Rectal smooth muscle tissue (tissue), 1 donor: Measurements from ENCODE around the gene KRT40.

Experiments
- H3K27ac ChIP-seq: one replicate; pipeline ENCODE4 v1.7.0; 2013; ENCODE audit warnings: low read depth, low read length, inconsistent platforms
- H3K27me3 ChIP-seq: one replicate; pipeline ENCODE4 v1.7.0; 2013; ENCODE audit warnings: low read length; ENCODE audit not compliant: control insufficient read depth, insufficient read depth
- H3K36me3 ChIP-seq: one replicate; pipeline ENCODE4 v1.7.0; 2013; ENCODE audit warnings: low read length; ENCODE audit not compliant: control insufficient read depth, insufficient read depth
- H3K4me1 ChIP-seq: one replicate; pipeline ENCODE4 v1.7.0; 2013; ENCODE audit warnings: low read length; ENCODE audit not compliant: control insufficient read depth, insufficient read depth
- H3K4me3 ChIP-seq: one replicate; pipeline ENCODE4 v1.7.0; 2013; ENCODE audit warnings: low read length
- H3K9ac ChIP-seq: one replicate; pipeline ENCODE4 v1.7.0; 2013; ENCODE audit warnings: low read length

Gene KRT40

DNA sequence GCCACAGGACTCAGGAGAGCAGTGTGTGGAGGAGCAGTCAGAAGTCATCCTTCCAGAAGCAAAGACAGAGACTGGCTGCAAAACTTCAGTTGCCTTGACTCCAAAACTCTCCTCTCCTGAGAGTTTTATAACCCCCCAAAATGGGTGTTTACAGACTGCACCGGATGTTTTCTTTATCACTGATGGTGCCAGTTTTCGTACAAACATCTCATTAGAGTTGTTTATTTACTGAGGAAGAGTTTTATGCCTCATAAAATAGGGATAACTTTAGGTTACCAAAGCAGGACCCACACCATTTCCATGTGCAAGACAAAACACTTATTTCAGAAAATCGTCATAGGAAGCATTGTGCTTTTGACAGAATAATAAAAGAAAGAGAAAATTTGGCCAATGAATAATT lies at the start of gene KRT40:
TSS of gene KRT40 (minus strand) at position 101 of the 400 bp plus-strand sequence. CDS start at position 48, 53 bp downstream.
- H3K27ac ChIP-seq = no peak within 1 kb of the TSS
- H3K9ac ChIP-seq = no peak within 1 kb of the TSS
- no peaks in the 10 kb centered on the region for H3K36me3 ChIP-seq
- no peak within 1 kb of the TSS for H3K4me3 ChIP-seq
- H3K4me1 ChIP-seq = no peaks in the 10 kb centered on the region
- no peaks in the 10 kb centered on the region for H3K27me3 ChIP-seq

DNA sequence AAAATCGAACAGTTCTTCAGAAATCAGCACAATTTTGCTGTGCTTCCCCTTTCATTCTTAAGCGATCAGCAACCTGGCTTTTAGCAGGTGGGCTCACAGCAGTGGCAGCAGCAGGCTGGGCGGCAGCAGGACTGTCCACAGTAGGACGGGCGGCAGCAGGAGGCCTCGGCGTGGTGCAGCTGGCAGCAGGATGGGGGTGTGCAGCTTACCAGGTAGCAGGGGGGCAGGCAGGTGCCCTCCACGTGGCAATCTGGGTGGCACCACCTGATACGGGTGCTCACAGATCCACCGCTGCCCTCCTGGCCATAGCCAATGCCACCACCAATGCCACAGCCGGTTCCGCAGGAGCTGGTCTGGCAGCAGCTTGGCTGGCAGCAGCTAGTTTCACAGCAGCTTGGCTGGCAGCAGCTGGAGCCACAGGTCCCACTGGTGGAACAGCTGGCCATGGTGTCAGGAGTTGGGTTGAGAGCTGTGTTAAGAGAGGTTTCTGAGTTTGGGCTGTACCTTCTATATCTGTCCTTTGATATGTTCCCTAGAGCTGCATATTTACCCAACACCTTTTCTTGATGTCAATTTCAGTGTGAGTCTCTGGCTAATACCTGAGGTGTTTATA lies 45.6 kb upstream of the KRT40 start, which contains the start of gene KRTAP1-4:
TSS of gene KRTAP1-4 (minus strand) at position 563 of the 613 bp plus-strand sequence. CDS start at position 446, 117 bp downstream.
- no peaks in the 10 kb centered on the region for H3K27me3 ChIP-seq
- no peak within 1 kb of the TSS for H3K27ac ChIP-seq
- no peaks in the 10 kb centered on the region for H3K36me3 ChIP-seq

DNA sequence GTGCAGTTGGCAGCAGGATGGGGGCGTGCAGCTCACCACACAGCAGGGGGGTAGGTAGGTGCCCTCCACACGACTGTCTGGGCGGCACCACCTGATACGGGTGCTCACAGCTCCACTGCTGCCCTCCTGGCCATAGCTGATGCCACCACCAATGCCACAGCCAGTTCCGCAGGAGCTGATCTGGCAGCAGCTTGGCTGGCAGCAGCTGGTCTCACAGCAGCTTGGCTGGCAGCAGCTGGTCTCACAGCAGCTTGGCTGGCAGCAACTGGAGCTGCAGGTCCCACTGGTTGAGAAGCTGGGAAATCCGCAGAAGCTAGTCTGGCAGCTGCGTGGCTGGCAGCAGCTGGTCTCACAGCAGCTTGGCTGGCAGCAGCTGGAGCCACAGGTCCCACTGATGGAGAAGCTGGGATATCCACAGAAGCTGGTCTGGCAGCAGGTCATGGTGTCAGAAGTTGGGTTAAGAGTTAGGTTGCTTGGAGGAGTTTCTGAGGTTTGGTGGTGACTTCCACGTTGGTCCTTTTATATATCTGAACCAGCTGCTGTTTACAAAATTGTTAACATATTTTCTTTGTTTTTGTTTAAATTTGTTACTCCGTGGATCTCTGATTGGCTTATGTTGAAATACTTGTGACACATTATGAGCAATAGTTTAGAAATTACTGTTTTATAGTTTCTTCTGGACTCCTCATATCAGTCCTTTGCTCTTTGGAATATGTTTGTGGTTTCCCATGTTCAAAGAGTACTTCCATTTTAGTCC lies 42.8 kb upstream of the KRT40 start, which contains the start of gene KRTAP1-5:
TSS of gene KRTAP1-5 (minus strand) at position 494 of the 757 bp plus-strand sequence. CDS start at position 441, 53 bp downstream.
- H3K36me3 ChIP-seq = no peaks in the 10 kb centered on the region
- no peak within 1 kb of the TSS for H3K27ac ChIP-seq
- no peak within 1 kb of the TSS for H3K9ac ChIP-seq
- no peaks in the 10 kb centered on the region for H3K4me1 ChIP-seq
- H3K4me3 ChIP-seq = no peak within 1 kb of the TSS
- H3K27me3 ChIP-seq = no peaks in the 10 kb centered on the region

More for the DNA sequence above, 45.6 kb upstream of the KRT40 start, which contains the start of gene KRTAP1-4:
- Histone ChIP-seq H3K4me3 (no peak within 1 kb of the TSS), H3K9ac (no peak within 1 kb of the TSS), H3K4me1 (no peaks in the 10 kb centered on the region)

DNA sequence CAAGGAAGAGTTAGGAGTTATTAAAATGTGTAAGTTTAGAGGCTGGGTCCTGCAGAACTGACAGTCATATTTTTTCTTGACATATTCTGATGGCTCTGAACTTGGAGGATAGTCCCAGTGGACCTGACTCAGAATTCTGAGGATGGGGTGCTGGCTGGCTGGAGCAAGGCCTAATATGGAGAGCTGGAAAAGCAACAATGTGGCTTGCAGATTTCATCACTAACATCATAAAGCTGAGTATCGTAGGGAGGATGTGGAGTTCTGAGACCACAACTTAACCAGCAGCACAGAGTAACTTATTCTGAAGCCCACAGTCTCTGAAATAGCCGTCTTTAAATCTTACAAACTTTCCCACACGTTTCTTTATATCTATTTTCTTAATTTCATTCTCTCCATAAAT lies 40.6 kb upstream of the KRT40 start:
- H3K4me1 ChIP-seq = no peaks in the 10 kb centered on the region
- H3K27me3 ChIP-seq = no peaks in the 10 kb centered on the region
- no peak overlapping the region for H3K9ac ChIP-seq
- H3K4me3 ChIP-seq = no peak overlapping the region
- no peaks in the 10 kb centered on the region for H3K36me3 ChIP-seq
- no peak overlapping the region for H3K27ac ChIP-seq

DNA sequence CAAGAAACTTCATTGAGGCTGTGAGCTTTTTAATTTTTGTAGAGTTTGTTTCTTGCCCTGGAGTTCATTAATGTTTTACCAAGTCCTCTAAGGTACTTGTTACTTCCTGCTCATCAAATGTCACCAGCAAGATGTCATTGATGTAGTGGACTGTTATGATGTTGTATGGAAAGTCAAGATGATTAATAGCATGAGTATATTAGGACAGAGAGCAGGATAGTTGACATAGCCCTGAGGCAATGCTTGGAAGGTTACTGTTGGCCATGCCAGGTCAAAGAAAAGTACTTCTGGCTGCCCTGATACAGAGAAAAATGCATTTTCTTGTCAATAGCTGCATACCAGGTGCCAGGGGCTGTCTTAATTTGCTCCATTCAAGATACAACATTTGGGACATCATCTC lies 36.2 kb upstream of the KRT40 start:
- H3K27me3 ChIP-seq = no peaks in the 10 kb centered on the region
- no peak overlapping the region for H3K27ac ChIP-seq
- H3K4me1 ChIP-seq = no peaks in the 10 kb centered on the region

DNA sequence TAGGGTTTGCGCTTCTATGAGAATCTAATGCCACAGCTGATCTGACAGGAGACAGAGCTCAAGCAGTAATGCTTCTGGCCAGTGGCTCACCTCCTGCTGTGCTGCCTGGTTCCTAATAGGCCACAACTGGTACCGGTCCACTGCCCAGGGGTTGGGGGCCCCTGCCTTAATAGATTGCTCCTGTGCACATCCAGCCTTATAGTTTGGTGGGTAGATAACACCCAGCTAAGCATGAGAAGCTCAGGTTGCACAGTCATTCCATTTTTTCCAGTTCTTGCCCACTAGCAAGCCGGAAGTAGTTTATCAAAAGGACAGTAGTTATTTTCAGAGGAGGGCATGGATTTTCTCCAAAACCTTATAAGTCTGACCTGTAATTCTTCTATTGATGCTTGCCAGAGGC lies 35.3 kb upstream of the KRT40 start:
- Histone ChIP-seq H3K4me1 (no peaks in the 10 kb centered on the region), H3K9ac (no peak overlapping the region), H3K27me3 (no peaks in the 10 kb centered on the region), H3K27ac (no peak overlapping the region), H3K4me3 (no peak overlapping the region), H3K36me3 (no peaks in the 10 kb centered on the region)

More for the DNA sequence above, 36.2 kb upstream of the KRT40 start:
- Histone ChIP-seq H3K36me3 (no peaks in the 10 kb centered on the region), H3K9ac (no peak overlapping the region), H3K4me3 (no peak overlapping the region)

DNA sequence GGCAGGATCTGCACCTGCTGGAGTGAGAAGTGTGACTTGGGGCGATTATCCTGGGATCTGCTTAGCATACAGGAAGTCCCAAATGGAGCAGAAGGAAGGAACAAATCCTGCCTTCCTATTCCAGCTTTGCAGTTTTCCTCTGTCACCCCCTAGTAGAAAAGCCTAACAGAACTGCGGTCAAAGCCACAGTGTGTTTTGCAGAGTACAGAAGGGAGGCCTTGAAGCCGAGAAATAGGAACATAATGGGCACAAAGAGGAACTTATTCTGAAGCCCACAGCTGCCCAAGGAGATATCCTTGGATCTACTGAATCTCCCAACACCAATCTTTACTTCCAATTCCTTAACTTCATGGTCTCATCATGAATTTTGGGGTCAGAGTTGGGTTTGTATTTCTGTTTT lies 34.4 kb upstream of the KRT40 start:
- Histone ChIP-seq H3K4me3 (no peak overlapping the region), H3K27me3 (no peaks in the 10 kb centered on the region), H3K4me1 (no peaks in the 10 kb centered on the region), H3K9ac (no peak overlapping the region), H3K27ac (no peak overlapping the region), H3K36me3 (no peaks in the 10 kb centered on the region)

DNA sequence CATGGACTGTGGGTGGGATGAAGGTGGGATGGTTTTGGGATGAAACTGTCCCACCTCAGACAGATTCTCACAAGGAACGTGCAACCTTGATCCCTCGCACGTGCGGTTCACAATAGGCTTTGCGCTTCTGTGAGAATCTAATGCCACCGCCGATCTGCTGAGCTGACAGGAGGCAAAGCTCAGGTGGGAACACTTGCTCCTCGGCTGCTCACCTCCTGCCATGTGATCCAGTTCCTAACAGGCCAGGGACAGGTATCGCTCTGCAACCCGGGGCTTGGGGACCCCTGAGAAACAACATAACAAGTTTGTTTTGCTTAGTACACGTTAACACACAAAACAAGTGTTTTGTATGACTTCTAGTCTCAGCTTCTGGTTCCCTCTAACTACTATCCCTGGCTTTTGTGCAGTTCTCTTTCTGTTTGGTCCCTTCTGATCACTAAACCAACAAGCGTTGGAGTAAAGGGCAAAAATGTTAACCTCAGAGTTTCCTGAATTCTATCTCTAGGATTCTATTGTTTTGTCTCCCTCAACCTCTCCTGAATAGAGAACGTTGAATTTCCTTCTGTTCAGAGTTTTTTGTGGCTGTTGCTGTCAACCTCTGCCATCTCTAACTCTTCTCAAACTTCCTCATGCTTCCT lies 32.6 kb upstream of the KRT40 start:
- Histone ChIP-seq H3K4me3 (no peak overlapping the region), H3K4me1 (no peaks in the 10 kb centered on the region), H3K9ac (no peak overlapping the region), H3K36me3 (no peaks in the 10 kb centered on the region), H3K27me3 (no peaks in the 10 kb centered on the region), H3K27ac (no peak overlapping the region)

DNA sequence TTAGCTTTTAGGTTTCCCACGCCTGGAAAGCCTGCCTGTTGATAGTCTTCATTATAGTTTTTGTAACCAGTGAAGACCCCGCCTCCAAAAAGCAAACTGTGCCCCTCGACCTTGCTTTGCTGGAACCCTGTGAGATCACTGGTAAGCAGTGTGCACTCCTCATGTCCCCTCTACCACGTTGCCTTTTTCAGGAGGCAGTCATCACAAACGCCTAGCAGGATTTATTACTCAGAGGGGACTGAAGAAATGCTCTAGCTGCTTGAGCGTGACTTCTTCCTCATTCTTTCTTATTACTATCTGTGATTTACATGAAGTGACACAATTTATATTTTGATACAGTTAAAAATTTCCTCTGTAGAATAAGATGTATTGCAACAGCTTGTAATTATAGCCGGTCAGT lies 31.3 kb upstream of the KRT40 start:
- Histone ChIP-seq H3K4me3 (no peak overlapping the region), H3K27ac (no peak overlapping the region), H3K27me3 (no peaks in the 10 kb centered on the region), H3K4me1 (no peaks in the 10 kb centered on the region), H3K36me3 (no peaks in the 10 kb centered on the region), H3K9ac (no peak overlapping the region)

DNA sequence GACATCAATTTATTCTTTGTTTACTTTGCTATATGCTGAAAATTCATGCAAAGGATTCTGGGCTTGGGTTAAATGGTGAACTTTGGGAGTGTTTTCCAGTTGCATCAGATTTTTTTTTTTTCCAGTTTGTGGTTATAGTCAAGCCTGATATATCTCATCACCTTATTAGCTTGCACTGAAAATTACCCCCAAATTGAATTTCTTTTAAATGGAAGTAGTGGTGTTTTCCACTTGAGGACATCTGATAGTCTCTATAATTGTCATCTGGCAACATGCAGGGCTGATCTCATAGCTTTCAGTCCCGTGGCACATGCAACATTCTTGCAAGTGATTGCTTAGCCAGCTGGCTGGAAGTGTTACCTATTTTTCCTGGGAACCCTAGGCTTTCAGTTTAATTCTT lies 29.5 kb upstream of the KRT40 start:
- no peak overlapping the region for H3K4me3 ChIP-seq
- H3K9ac ChIP-seq = no peak overlapping the region
- no peaks in the 10 kb centered on the region for H3K36me3 ChIP-seq
- no peaks in the 10 kb centered on the region for H3K27me3 ChIP-seq
- H3K27ac ChIP-seq = no peak overlapping the region
- no peaks in the 10 kb centered on the region for H3K4me1 ChIP-seq

DNA sequence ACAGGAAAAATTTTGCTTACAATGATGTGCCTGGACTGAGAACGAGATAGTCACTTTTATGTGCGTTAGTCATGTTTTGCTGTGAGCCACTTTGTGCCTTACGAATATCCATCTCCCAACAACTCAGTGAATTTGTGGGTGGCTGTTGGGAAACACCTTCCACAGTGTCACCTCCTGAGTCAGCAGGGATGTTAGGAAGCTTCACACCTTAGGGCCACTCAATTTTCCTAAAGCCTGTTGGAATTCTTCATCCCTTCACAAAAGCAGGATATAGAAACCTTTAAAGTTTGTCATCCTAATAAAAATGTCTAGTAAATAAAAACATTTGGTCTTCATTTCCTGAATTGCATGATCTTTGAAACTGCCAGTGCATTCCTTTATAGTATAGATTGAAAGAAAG lies 29.1 kb upstream of the KRT40 start:
- Histone ChIP-seq H3K4me1 (no peaks in the 10 kb centered on the region), H3K27me3 (no peaks in the 10 kb centered on the region), H3K4me3 (no peak overlapping the region), H3K27ac (no peak overlapping the region), H3K9ac (no peak overlapping the region), H3K36me3 (no peaks in the 10 kb centered on the region)

DNA sequence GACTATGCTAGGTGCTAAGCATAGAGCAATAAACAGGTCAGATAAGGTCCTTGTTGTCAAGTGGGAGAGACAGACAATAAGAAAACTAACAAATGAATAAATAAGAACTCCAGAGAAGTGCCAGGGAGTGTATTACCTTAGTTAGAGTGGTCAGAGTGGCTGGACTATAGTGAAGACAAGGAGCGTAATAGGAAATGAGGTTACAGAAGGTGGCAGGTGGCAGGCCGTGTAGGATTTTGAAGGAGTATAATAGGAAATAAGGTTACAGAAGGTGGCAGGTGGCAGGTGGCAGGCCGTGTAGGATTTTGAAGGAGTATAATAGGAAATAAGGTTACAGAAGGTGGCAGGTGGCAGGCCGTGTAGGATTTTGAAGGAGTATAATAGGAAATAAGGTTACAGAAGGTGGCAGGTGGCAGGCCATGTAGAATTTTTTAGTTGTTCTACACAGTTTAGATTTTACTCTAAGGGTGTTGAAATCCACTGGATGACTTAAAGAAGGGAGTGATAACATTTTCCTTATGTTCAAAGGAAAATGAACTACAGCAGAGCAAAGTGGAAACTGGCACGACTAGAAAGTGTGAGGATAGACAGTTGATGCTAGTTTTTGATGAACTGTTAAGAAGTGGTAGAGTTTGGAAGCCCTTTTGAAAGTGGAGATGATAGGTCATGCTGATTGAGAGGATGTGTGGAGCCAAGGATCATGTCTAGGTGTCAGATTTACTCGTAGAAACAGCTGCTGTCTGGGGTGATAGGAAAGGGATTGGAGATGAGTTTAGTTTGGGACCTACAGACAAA lies 28.4 kb upstream of the KRT40 start:
- Histone ChIP-seq H3K27me3 (no peaks in the 10 kb centered on the region), H3K9ac (no peak overlapping the region), H3K27ac (no peak overlapping the region), H3K4me1 (no peaks in the 10 kb centered on the region), H3K36me3 (no peaks in the 10 kb centered on the region), H3K4me3 (no peak overlapping the region)
